ENCODE data around the gene TIGD1. TPM values are rescaled to one million over a fixed set of nuclear protein-coding genes. Genes with fewer than 3 reads are reported as not detected.

The TIGD1 gene
- total and polyA plus RNA-seq, 2 of the 13 experiments (the other 11 are each of a cell fraction or from before 2014, with no cell fraction given): 3.5 to 9.5 TPM

DNA sequence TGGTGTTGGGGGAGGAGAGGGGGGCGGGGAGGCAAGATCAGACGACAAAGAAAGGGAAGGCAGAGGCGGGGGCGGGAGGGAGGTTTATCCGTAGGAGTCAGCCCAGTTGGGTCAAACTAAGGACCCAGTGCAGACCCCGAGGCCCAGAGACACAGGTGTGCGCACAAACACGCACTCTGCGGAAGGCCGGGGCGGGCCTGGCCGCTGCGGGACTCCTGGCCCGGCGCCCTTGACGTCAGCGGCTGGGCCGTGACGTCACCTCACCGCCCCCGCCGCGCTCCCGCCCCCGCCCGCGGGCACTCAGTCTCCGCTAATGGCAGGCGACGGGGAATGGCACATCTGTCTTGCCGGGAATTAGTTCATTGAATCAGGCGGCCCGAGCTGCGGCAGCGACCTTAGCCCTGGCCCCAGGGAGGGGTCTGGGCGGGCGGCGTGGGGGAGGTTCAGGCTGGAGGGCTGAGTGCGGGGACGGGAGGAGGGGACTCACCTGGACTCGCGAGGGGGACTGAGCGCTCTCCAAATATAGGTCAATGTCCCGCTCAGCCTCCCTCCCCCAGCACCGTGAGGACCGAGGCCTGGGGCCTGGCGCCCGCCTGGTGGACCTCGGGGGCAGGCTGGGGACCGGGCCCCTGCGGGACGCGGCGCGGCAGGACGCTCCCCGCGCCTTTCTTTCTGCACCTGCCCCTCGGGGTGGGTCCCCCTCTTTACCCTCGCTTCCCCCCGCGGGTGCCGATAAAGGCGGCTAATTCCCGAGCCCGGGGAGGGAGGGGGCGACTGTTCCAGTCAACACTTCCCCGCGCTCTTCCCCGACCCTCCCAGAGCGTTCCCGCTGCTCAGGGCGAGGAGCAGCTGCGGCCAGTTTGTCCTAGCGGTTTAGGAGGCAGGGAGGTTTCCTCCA, 47.2 kb downstream of the TIGD1 start (continued):
- TF ChIP-seq, protein P1, sequence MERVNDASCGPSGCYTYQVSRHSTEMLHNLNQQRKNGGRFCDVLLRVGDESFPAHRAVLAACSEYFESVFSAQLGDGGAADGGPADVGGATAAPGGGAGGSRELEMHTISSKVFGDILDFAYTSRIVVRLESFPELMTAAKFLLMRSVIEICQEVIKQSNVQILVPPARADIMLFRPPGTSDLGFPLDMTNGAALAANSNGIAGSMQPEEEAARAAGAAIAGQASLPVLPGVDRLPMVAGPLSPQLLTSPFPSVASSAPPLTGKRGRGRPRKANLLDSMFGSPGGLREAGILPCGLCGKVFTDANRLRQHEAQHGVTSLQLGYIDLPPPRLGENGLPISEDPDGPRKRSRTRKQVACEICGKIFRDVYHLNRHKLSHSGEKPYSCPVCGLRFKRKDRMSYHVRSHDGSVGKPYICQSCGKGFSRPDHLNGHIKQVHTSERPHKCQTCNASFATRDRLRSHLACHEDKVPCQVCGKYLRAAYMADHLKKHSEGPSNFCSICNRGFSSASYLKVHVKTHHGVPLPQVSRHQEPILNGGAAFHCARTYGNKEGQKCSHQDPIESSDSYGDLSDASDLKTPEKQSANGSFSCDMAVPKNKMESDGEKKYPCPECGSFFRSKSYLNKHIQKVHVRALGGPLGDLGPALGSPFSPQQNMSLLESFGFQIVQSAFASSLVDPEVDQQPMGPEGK (CRISPR knock-in tag; IDR thresholded peaks at IDR 0.05): peak; percentile 61
- TF ChIP-seq, protein P2, sequence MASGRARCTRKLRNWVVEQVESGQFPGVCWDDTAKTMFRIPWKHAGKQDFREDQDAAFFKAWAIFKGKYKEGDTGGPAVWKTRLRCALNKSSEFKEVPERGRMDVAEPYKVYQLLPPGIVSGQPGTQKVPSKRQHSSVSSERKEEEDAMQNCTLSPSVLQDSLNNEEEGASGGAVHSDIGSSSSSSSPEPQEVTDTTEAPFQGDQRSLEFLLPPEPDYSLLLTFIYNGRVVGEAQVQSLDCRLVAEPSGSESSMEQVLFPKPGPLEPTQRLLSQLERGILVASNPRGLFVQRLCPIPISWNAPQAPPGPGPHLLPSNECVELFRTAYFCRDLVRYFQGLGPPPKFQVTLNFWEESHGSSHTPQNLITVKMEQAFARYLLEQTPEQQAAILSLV (CRISPR knock-in tag; IDR thresholded peaks at IDR 0.05; ENCODE audit: borderline replicate concordance): peak; percentile 58; the same call in 1 of the 2 replicates
- TF ChIP-seq AGO2 (optimal IDR thresholded peaks at IDR 0.05; ENCODE audit: low read depth, low read length) (peak; percentile 8), LCORL (IDR thresholded peaks at IDR 0.05) (no peak), LCORL (CRISPR knock-in tag; IDR thresholded peaks at IDR 0.05) (0 out of 2 replicates have a peak, but pooled peaks have one; percentile 18), HOXA3 (CRISPR knock-in tag; IDR thresholded peaks at IDR 0.05) (peak; percentile 68), MAF1 (CRISPR knock-in tag; IDR thresholded peaks at IDR 0.05; ENCODE audit: borderline replicate concordance) (no peak), CBX2 (IDR thresholded peaks at IDR 0.05; ENCODE audit: low read depth, low read length) (no peak), CBX2 (CRISPR knock-in tag; IDR thresholded peaks at IDR 0.05; ENCODE audit: low read depth) (no peak), PTBP1 (IDR thresholded peaks at IDR 0.05; ENCODE audit: low read depth, low read length, poor library complexity, severe bottlenecking) (no peak), MYC (CRISPR knock-in tag; IDR thresholded peaks at IDR 0.05; ENCODE audit: borderline replicate concordance) (0 out of 2 replicates have a peak, but pooled peaks have one; percentile 15), FOXC1 (CRISPR knock-in tag; IDR thresholded peaks at IDR 0.05; ENCODE audit: borderline replicate concordance) (peak; percentile 39; the same call in 1 of the 2 replicates), MIER2 (CRISPR knock-in tag; IDR thresholded peaks at IDR 0.05) (no peak), E2F1 (CRISPR knock-in tag; IDR thresholded peaks at IDR 0.05) (no peak), ZNF569 (CRISPR knock-in tag; IDR thresholded peaks at IDR 0.05; ENCODE audit: borderline replicate concordance) (no peak), RBM22 (optimal IDR thresholded peaks at IDR 0.05; ENCODE audit: low read length) (no peak), MTF2 (CRISPR knock-in tag; IDR thresholded peaks at IDR 0.05; ENCODE audit: borderline replicate concordance) (peak; percentile 98; the same call in 1 of the 2 replicates), ZBTB7B (CRISPR knock-in tag; IDR thresholded peaks at IDR 0.05) (0 out of 2 replicates have a peak, but pooled peaks have one; percentile 45), GLI4 (CRISPR knock-in tag; IDR thresholded peaks at IDR 0.05; ENCODE audit: borderline replicate concordance) (0 out of 2 replicates have a peak, but pooled peaks have one; percentile 50), HOXA9 (CRISPR knock-in tag; IDR thresholded peaks at IDR 0.05; ENCODE audit: borderline replicate concordance) (no peak)
- TF ChIP-seq, protein P3, sequence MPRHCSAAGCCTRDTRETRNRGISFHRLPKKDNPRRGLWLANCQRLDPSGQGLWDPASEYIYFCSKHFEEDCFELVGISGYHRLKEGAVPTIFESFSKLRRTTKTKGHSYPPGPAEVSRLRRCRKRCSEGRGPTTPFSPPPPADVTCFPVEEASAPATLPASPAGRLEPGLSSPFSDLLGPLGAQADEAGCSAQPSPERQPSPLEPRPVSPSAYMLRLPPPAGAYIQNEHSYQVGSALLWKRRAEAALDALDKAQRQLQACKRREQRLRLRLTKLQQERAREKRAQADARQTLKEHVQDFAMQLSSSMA (CRISPR knock-in tag; IDR thresholded peaks at IDR 0.05): no peak
